ENCODE results near the gene LAYN. TPM values are rescaled to one million over a fixed set of nuclear protein-coding genes. Genes with fewer than 3 reads are reported as not detected.

Gene LAYN
- total RNA-seq, 1 experiment from 2014 or later, result 9.6 TPM

DNA sequence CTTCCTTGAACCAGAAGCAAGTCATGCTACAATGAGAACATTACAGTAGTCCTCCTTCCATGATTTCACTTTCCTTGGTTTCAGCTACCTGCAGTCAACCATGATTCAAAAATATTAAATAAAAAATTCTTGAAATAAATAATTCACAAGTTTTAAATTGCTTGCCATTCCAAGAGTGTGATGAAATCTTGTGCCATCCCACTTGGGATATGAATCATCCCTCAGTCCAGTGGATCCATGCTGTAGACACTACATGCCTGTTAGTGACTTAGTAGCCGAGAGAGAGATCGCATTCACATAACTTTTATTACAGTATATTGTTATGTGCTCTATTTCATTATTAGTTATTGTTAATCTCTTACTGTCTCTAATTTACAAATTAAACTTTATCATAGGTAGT is 20.0 kb upstream of the LAYN start:
- no peak overlapping the region for H3K4me3 ChIP-seq (ENCODE audit: low read depth, low read length, poor library complexity, severe bottlenecking)
- no peak for TF ChIP-seq EZH2 (IDR thresholded peaks at IDR 0.05; ENCODE audit: borderline replicate concordance, low read depth, low read length, poor library complexity, severe bottlenecking)
- TF ChIP-seq, protein P1, sequence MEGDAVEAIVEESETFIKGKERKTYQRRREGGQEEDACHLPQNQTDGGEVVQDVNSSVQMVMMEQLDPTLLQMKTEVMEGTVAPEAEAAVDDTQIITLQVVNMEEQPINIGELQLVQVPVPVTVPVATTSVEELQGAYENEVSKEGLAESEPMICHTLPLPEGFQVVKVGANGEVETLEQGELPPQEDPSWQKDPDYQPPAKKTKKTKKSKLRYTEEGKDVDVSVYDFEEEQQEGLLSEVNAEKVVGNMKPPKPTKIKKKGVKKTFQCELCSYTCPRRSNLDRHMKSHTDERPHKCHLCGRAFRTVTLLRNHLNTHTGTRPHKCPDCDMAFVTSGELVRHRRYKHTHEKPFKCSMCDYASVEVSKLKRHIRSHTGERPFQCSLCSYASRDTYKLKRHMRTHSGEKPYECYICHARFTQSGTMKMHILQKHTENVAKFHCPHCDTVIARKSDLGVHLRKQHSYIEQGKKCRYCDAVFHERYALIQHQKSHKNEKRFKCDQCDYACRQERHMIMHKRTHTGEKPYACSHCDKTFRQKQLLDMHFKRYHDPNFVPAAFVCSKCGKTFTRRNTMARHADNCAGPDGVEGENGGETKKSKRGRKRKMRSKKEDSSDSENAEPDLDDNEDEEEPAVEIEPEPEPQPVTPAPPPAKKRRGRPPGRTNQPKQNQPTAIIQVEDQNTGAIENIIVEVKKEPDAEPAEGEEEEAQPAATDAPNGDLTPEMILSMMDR (conservative IDR thresholded peaks at IDR 0.05; ENCODE audit: low read depth, low read length), result no peak
- H3K36me3 ChIP-seq (ENCODE audit: insufficient read depth, low read length, poor library complexity, severe bottlenecking), result no peaks in the 10 kb centered on the region
- CTCF ChIA-PET, result no interaction called here
- DNase-seq (ENCODE audit: low spot score), result peak; percentile 47
- peaks cover 18% of the 10 kb centered on the region for H3K4me1 ChIP-seq (ENCODE audit: insufficient read depth, low read length, poor library complexity, severe bottlenecking)
- no peak overlapping the region for H3K27ac ChIP-seq (ENCODE audit: low read depth, low read length, poor library complexity, severe bottlenecking)
- no peaks in the 10 kb centered on the region for H3K27me3 ChIP-seq (replicated peaks; ENCODE audit: insufficient read depth, low read depth, low read length, poor library complexity)
- POLR2A ChIA-PET (ENCODE audit: low non-redundant PET), result no interaction called here
- no TSS peak for BruUV-seq (replicated peaks)
- no peaks in the 10 kb centered on the region for H3K9me3 ChIP-seq (ENCODE audit: low read depth, low read length, poor library complexity, severe bottlenecking)
- intact Hi-C loops (cut with micrococcal nuclease; ENCODE audit: unreplicated experiment), result no loop called here

DNA sequence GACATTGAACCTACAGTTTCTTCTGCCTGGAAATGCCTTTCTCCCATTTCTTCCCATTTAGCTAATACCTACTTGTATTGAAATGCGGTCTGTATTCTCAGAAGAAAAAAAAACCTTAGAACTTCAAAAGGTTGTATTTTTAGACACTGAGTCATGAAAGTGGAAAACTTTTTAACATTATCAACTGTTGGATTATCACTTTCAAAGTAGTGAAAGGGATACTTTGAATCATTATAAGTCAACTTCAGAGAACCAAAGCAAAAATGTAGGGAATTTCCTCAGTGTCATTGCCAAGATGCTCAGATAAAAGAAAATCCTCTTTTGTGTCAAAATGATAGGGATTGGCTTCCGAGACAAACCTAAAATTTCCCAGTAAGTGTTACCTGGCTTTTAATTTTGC is 19.4 kb upstream of the LAYN start:
- TF ChIP-seq, protein P1 (conservative IDR thresholded peaks at IDR 0.05; ENCODE audit: low read depth, low read length), result no peak
- TF ChIP-seq EZH2 (IDR thresholded peaks at IDR 0.05; ENCODE audit: borderline replicate concordance, low read depth, low read length, poor library complexity, severe bottlenecking), result no peak
- no peak for DNase-seq (ENCODE audit: low spot score)
- Histone ChIP-seq H3K4me1 (ENCODE audit: insufficient read depth, low read length, poor library complexity, severe bottlenecking) (peaks cover 16% of the 10 kb centered on the region), H3K4me3 (ENCODE audit: low read depth, low read length, poor library complexity, severe bottlenecking) (no peak overlapping the region), H3K9me3 (ENCODE audit: low read depth, low read length, poor library complexity, severe bottlenecking) (no peaks in the 10 kb centered on the region), H3K27me3 (replicated peaks; ENCODE audit: insufficient read depth, low read depth, low read length, poor library complexity) (no peaks in the 10 kb centered on the region), H3K36me3 (ENCODE audit: insufficient read depth, low read length, poor library complexity, severe bottlenecking) (no peaks in the 10 kb centered on the region), H3K27ac (ENCODE audit: low read depth, low read length, poor library complexity, severe bottlenecking) (no peak overlapping the region)
- BruUV-seq (replicated peaks), result no TSS peak
- intact Hi-C loops (cut with micrococcal nuclease; ENCODE audit: unreplicated experiment), result no loop called here
- ChIA-PET POLR2A (ENCODE audit: low non-redundant PET) (no interaction called here), CTCF (no interaction called here)

- TF ChIP-seq, protein P1 (conservative IDR thresholded peaks at IDR 0.05; ENCODE audit: low read depth, low read length), result no peak
- TF ChIP-seq EZH2 (IDR thresholded peaks at IDR 0.05; ENCODE audit: borderline replicate concordance, low read depth, low read length, poor library complexity, severe bottlenecking), result no peak
- POLR2A ChIA-PET (ENCODE audit: low non-redundant PET), result no interaction called here
- intact Hi-C loops (cut with micrococcal nuclease; ENCODE audit: unreplicated experiment), result no loop called here
- CTCF ChIA-PET, result no interaction called here
- no TSS peak for BruUV-seq (replicated peaks)
- Histone ChIP-seq H3K9me3 (ENCODE audit: low read depth, low read length, poor library complexity, severe bottlenecking) (no peaks in the 10 kb centered on the region), H3K4me1 (ENCODE audit: insufficient read depth, low read length, poor library complexity, severe bottlenecking) (peaks cover 16% of the 10 kb centered on the region), H3K36me3 (ENCODE audit: insufficient read depth, low read length, poor library complexity, severe bottlenecking) (no peaks in the 10 kb centered on the region), H3K27ac (ENCODE audit: low read depth, low read length, poor library complexity, severe bottlenecking) (no peak overlapping the region), H3K27me3 (replicated peaks; ENCODE audit: insufficient read depth, low read depth, low read length, poor library complexity) (no peaks in the 10 kb centered on the region), H3K4me3 (ENCODE audit: low read depth, low read length, poor library complexity, severe bottlenecking) (no peak overlapping the region)
- no peak for DNase-seq (ENCODE audit: low spot score)
Observed at GRCh38 chr11:111522426-111522825, 18.1 kb upstream of the LAYN start.

Measured in A673 (cell line).